Colonic mucosa (tissue), 4 donors: Measurements from ENCODE around the gene CALCB. TPM values are rescaled to one million over a fixed set of nuclear protein-coding genes. Genes with fewer than 3 reads are reported as not detected.

Experiments used
- DNase-seq: peaks from one replicate; pipeline ENCODE4 v3.0.0-alpha.2; 2020
- H3K27ac ChIP-seq: fragments of 200-600 bp; one replicate; pipeline ENCODE4 v1.8.0; 2021
- H3K27me3 ChIP-seq: fragments of 200-600 bp; one replicate; pipeline ENCODE4 v1.8.0; 2021
- H3K36me3 ChIP-seq: fragments of 200-600 bp; one replicate; pipeline ENCODE4 v1.8.0; 2021
- H3K4me1 ChIP-seq: fragments of 200-600 bp; one replicate; pipeline ENCODE4 v1.8.0; 2021; ENCODE audit warnings: mild to moderate bottlenecking
- H3K4me3 ChIP-seq: fragments of 200-600 bp; one replicate; pipeline ENCODE4 v1.8.0; 2021
- H3K9ac ChIP-seq, 2 donors: one replicate each; pipeline ENCODE4 v1.7.0; 2013; ENCODE audit warnings: control low read depth in 2 of 2, low read depth in 2 of 2, low read length in 2 of 2
- H3K9me3 ChIP-seq: fragments of 200-600 bp; one replicate; pipeline ENCODE4 v1.8.0; 2021
- CTCF ChIP-seq: fragments of 200-600 bp; IDR thresholded peaks from one replicate; pipeline ENCODE4 v1.8.0; 2022; ENCODE audit warnings: antibody characterized with exemption, mild to moderate bottlenecking
- intact Hi-C: fragments of 100-400 bp; cut with DNase I; formaldehyde crosslinking; loops from one replicate; pipeline ENCODE4 v1.14.1; 2022
- total RNA-seq, 2 donors: library from RNA; stranded (reverse); fragmentation: NEBNext Ultra II Directional in 1 of 2; extraction: Animal tissue kit (Norgen Biotek cat#: 25700) in 1 of 2; gene quantifications; one replicate each; pipeline ENCODE4 v1.2.1, GENCODE V29; 2021
- donor health status: healthy.
- donor health status: DM: no; HTN: no; CAD: no.
- donor health status: DM: no; HTN: no; CAD: no.

The CALCB gene
- total RNA-seq, 2 donors from 2014 or later: 0.16 TPM; not detected in 1

DNA sequence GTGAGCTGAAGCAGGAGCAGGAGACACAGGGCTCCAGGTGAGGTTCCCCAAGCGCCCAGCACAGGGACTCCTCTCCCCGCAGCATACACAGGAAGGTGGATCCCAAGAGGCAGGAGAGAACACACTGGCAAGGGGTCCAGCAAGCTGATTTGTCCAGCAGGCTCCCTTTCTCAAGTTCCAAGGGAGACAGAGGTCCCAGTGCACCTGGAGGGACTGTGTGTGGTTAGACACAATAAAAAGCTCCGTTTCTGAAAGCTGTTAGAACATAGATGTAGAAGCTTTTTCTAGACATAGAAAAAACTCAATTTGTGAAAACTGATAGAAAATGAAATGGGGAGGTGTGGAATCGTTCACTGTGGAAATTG lies 1.8 kb downstream of the CALCB start:
- no peak for DNase-seq
- no peaks in the 10 kb centered on the region for H3K9me3 ChIP-seq
- H3K4me3 ChIP-seq: no peak overlapping the region
- H3K9ac ChIP-seq: no peak overlapping the region
- intact Hi-C loops: loop anchor here (10.0 kb wide), 1 partner anchor 280 kb away; no protein-coding TSS in a partner anchor
- no peak overlapping the region for H3K27ac ChIP-seq
- peaks cover 12% of the 10 kb centered on the region for H3K4me1 ChIP-seq
- no peak for TF ChIP-seq CTCF
- H3K36me3 ChIP-seq: no peaks in the 10 kb centered on the region
- H3K27me3 ChIP-seq: peaks cover 15% of the 10 kb centered on the region

DNA sequence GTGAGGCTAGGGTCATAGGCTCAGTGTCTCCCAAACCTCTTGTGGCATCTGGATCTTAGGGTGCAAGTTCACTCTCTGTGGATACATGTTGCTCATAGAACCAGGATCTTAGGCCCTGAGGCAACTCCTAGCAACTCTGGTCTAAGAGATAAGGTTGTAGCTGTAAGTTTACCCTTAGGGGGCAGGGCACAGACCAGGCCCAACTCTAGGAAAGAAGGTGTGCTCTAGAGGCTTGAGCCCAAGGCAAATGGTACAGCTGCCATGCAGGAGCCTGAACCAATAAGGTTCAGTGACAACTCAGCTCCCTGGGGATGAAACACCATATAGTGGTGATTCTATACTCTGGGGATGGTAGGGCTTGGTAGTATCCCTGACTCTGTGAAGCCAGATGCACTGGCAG lies 17.8 kb downstream of the CALCB start:
- H3K9me3 ChIP-seq: no peaks in the 10 kb centered on the region
- no peak for TF ChIP-seq CTCF
- H3K36me3 ChIP-seq: no peaks in the 10 kb centered on the region
- intact Hi-C loops: no loop called here
- H3K27ac ChIP-seq: no peak overlapping the region
- H3K9ac ChIP-seq: no peak overlapping the region
- H3K4me3 ChIP-seq: no peak overlapping the region
- H3K27me3 ChIP-seq: no peaks in the 10 kb centered on the region
- H3K4me1 ChIP-seq: no peaks in the 10 kb centered on the region
- no peak for DNase-seq

GRCh38 chr11:15091625-15092024 lies 18.2 kb downstream of the CALCB start:
- TF ChIP-seq CTCF: no peak
- no peaks in the 10 kb centered on the region for H3K4me1 ChIP-seq
- H3K9ac ChIP-seq: no peak overlapping the region
- H3K27ac ChIP-seq: no peak overlapping the region
- H3K4me3 ChIP-seq: no peak overlapping the region
- intact Hi-C loops: no loop called here
- no peaks in the 10 kb centered on the region for H3K36me3 ChIP-seq
- H3K27me3 ChIP-seq: no peaks in the 10 kb centered on the region
- no peak for DNase-seq
- no peaks in the 10 kb centered on the region for H3K9me3 ChIP-seq

GRCh38 chr11:15093432-15093831 lies 20.0 kb downstream of the CALCB start:
- intact Hi-C loops: no loop called here
- no peak for DNase-seq
- Histone ChIP-seq H3K27ac (no peak overlapping the region), H3K4me1 (no peaks in the 10 kb centered on the region), H3K9me3 (no peaks in the 10 kb centered on the region), H3K36me3 (no peaks in the 10 kb centered on the region), H3K9ac (no peak overlapping the region), H3K27me3 (no peaks in the 10 kb centered on the region), H3K4me3 (no peak overlapping the region)
- TF ChIP-seq CTCF: no peak

- Histone ChIP-seq H3K9me3 (no peaks in the 10 kb centered on the region), H3K4me3 (no peak overlapping the region), H3K27me3 (no peaks in the 10 kb centered on the region), H3K27ac (no peak overlapping the region), H3K36me3 (no peaks in the 10 kb centered on the region), H3K4me1 (no peaks in the 10 kb centered on the region), H3K9ac (no peak overlapping the region)
- intact Hi-C loops: no loop called here
- no peak for TF ChIP-seq CTCF
- no peak for DNase-seq
These were observed 22.4 kb downstream of the CALCB start for GRCh38 chr11:15095736-15096228.

DNA sequence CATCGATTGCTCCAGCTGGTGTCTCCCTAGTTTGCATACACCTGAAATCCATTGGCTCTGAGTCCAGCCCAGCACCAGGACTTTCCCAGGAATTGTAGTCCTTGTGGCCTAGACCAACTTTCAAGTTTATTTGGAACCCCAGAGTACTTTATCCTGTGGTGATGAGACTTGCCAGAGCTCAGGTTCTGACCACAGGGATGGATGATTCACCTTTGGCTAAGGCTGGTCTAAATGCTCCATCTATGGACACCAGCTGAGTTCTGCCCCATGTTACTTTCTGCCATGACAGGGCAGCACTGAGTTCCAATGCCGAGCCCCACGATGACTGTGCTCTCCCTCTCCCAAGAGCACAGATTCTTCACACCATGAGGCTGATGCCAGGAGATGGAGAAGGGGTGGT lies 24.0 kb downstream of the CALCB start:
- Histone ChIP-seq H3K9ac (no peak overlapping the region), H3K4me3 (no peak overlapping the region), H3K4me1 (no peaks in the 10 kb centered on the region), H3K36me3 (no peaks in the 10 kb centered on the region), H3K27ac (no peak overlapping the region), H3K9me3 (no peaks in the 10 kb centered on the region), H3K27me3 (no peaks in the 10 kb centered on the region)
- intact Hi-C loops: no loop called here
- TF ChIP-seq CTCF: no peak
- DNase-seq: no peak
